HCT116 (cell line): ENCODE measurements around the gene MZT2A. TPM values are rescaled to one million over a fixed set of nuclear protein-coding genes. Genes with fewer than 3 reads are reported as not detected.
"Not testable (repeated sequence)": the region's sequence is repeated elsewhere in the genome, so short reads cannot be mapped to it uniquely, and the experiment has no call there.

Experiments
- ATAC-seq: fragments of 200-7000 bp; cut with Tn5 transposase; 2 replicates; pipeline ENCODE4 v1.9.1; 2020; ENCODE audit warnings: mild to moderate bottlenecking, moderate library complexity
- BruUV-seq: library from RNA; stranded (reverse); fragments of 400-500 nt; replicated peaks from 2 replicates; lab custom pipeline; 2021; lab: Mats Ljungman, UMichigan
- CTCF ChIA-PET: fragments of 300-600 bp; sonication (Branson Sonifier 250); formaldehyde crosslinking; loops from one replicate; lab custom pipeline; 2021; ENCODE audit warnings: antibody characterized with exemption; lab: Charles Lee
- POLR2A ChIA-PET: fragments of 300-600, 350-600 bp; sonication (Branson Sonifier 250); formaldehyde crosslinking; loops from one replicate; lab custom pipeline; 2021; ENCODE audit warnings: antibody characterized with exemption; lab: Charles Lee
- RAD21 ChIA-PET, 2 experiments: fragments of 300-600 bp; sonication (Branson Sonifier 250); formaldehyde crosslinking; loops; one replicate each; lab custom pipeline; 2023; ENCODE audit warnings: low total read pairs in 2 of 2; ENCODE audit not compliant: uncharacterized antibody in 2 of 2, unreplicated experiment in 2 of 2, low non-redundant PET in 1 of 2; lab: Charles Lee
- DNase-seq: peaks from one replicate; pipeline ENCODE4 v3.0.0-alpha.2; 2010; ENCODE audit warnings: low read depth, low spot score
- H2AFZ ChIP-seq: fragments of 200-600 bp; shearing (Covaris generic), sonication (generic); 2 replicates; pipeline ENCODE4 v1.6.1; 2017; ENCODE audit warnings: low read depth, mixed run types, mixed read lengths, antibody characterized with exemption, low read length; ENCODE audit not compliant: poor library complexity, severe bottlenecking
- H3K27ac ChIP-seq: 2 replicates; pipeline ENCODE4 v1.5.1; 2012; ENCODE audit warnings: low read depth, low read length
- H3K27me3 ChIP-seq: fragments of 200-600 bp; sonication (generic); 2 replicates; pipeline ENCODE4 v1.6.1; 2016; ENCODE audit warnings: mixed run types, low read length, mixed read lengths; ENCODE audit not compliant: insufficient read depth
- H3K36me3 ChIP-seq, 2 experiments: fragments of 200-500 bp in 1 of 2; fragments of 200-600 bp in 1 of 2; sonication (Bioruptor generic) in 1 of 2; sonication (generic) in 1 of 2; 2 replicates each; pipeline versions ENCODE4 v1.5.1 to v1.6.1; 2014 to 2016; ENCODE audit warnings: low read length in 2 of 2, inconsistent platforms in 1 of 2, mixed read lengths in 1 of 2, mixed run types in 1 of 2; ENCODE audit not compliant: insufficient read depth in 2 of 2, control insufficient read depth in 1 of 2
- H3K4me1 ChIP-seq, 2 experiments: fragments of 200-600 bp in 1 of 2; sonication (generic) in 1 of 2; 2 replicates each; pipeline versions ENCODE4 v1.5.1 to v1.6.1; 2012 to 2017; ENCODE audit warnings: low read length in 2 of 2, inconsistent platforms in 1 of 2, mild to moderate bottlenecking in 1 of 2, mixed read lengths in 1 of 2, mixed run types in 1 of 2, moderate library complexity in 1 of 2; ENCODE audit not compliant: insufficient read depth in 2 of 2, control insufficient read depth in 1 of 2
- H3K4me2 ChIP-seq: fragments of 200-600 bp; sonication (generic); 2 replicates; pipeline ENCODE4 v1.6.1; 2017; ENCODE audit warnings: mixed run types, low read length, mixed read lengths
- H3K4me3 ChIP-seq, 2 experiments: fragments of 200-600 bp in 1 of 2; sonication (generic) in 1 of 2; replicated peaks in 1 of 2; 2 replicates each; pipeline ENCODE4 v1.5.1; 2011 to 2016; ENCODE audit warnings: low read length in 2 of 2, control low read depth in 1 of 2, low read depth in 1 of 2, mild to moderate bottlenecking in 1 of 2, mixed read lengths in 1 of 2, mixed run types in 1 of 2
- H3K79me2 ChIP-seq: fragments of 200-600 bp; sonication (generic); 2 replicates; pipeline ENCODE4 v1.6.1; 2017; ENCODE audit warnings: mild to moderate bottlenecking, mixed run types, low read length, moderate library complexity, mixed read lengths; ENCODE audit not compliant: insufficient read depth
- H3K9ac ChIP-seq: fragments of 200-600 bp; sonication (generic); 2 replicates; pipeline ENCODE4 v1.6.1; 2016; ENCODE audit warnings: low read length, mixed read lengths
- H3K9me2 ChIP-seq: fragments of 200-600 bp; sonication (generic), shearing (Covaris generic); 2 replicates; pipeline ENCODE4 v1.6.1; 2017; ENCODE audit warnings: mixed run types, mild to moderate bottlenecking, moderate library complexity; ENCODE audit not compliant: insufficient read depth
- H3K9me3 ChIP-seq, 2 experiments: fragments of 200-500 bp in 1 of 2; fragments of 200-600 bp in 1 of 2; sonication (Bioruptor generic) in 1 of 2; sonication (generic) in 1 of 2; 2 replicates each; pipeline ENCODE4 v1.6.1; 2014 to 2017; ENCODE audit warnings: low read length in 2 of 2, mixed read lengths in 2 of 2, inconsistent platforms in 1 of 2, low read depth in 1 of 2, mild to moderate bottlenecking in 1 of 2, mixed run types in 1 of 2, moderate library complexity in 1 of 2; ENCODE audit not compliant: control insufficient read depth in 1 of 2, insufficient read depth in 1 of 2
- H4K20me1 ChIP-seq: fragments of 200-600 bp; sonication (generic), shearing (Covaris generic); 2 replicates; pipeline ENCODE4 v1.6.1; 2017; ENCODE audit warnings: mixed run types, mild to moderate bottlenecking, moderate library complexity; ENCODE audit not compliant: insufficient read depth
- YY1 ChIP-seq: IDR thresholded peaks from 2 replicates; pipeline ENCODE4 v1.6.1; 2011; ENCODE audit warnings: low read length, low read depth, moderate library complexity, mild to moderate bottlenecking; ENCODE audit not compliant: insufficient replicate concordance; ENCODE audit errors: extremely low read depth
- intact Hi-C: fragments of 100-400 bp; cut with micrococcal nuclease; formaldehyde crosslinking; loops from 2 replicates; pipeline ENCODE4 v1.10.0; 2022
- total RNA-seq: library from RNA; stranded (reverse); gene quantifications from one replicate; pipeline ENCODE4 v1.2.1, GENCODE V29; 2021; ENCODE audit not compliant: unreplicated experiment

Gene MZT2A
- total RNA-seq, 1 experiment from 2014 or later, result 203 TPM

- Histone ChIP-seq H3K4me2 (no peak overlapping the region), H3K36me3 (peaks cover 0 to 9% of the 10 kb centered on the region in 2 experiments; a peak in 1 of 4 replicates), H3K27me3 (no peaks in the 10 kb centered on the region), H3K9ac (no peak overlapping the region), H3K4me1 (peaks cover 2 to 15% of the 10 kb centered on the region in 2 experiments; a peak in 2 of 4 replicates), H3K9me3 (no peaks in the 10 kb centered on the region), H3K27ac (no peak overlapping the region), H2AFZ (no peak overlapping the region), H3K9me2 (no peaks in the 10 kb centered on the region), H4K20me1 (no peaks in the 10 kb centered on the region), H3K79me2 (peaks cover 54% of the 10 kb centered on the region), H3K4me3 (no peak overlapping the region)
- BruUV-seq, result no TSS peak
- ChIA-PET CTCF (interaction anchor here (0.7 kb wide), 1 partner anchor 1303 kb away, joined by 7 read pairs; no protein-coding TSS in a partner anchor), POLR2A (interaction anchor here (0.8 to 1.2 kb wide), 2 partner anchors 1302 to 1303 kb away, joined by 3 to 11 read pairs; no protein-coding TSS in a partner anchor), RAD21 (interaction anchor here in 1 of 2 experiments (0.5 kb wide), 1 partner anchor 1303 kb away, joined by 5 read pairs; no protein-coding TSS in a partner anchor)
- intact Hi-C loops, result no loop called here
- DNase-seq (no peak), ATAC-seq (no peak)
- TF ChIP-seq YY1, result no peak
Observed at GRCh38 chr2:131488306-131489205, 3.6 kb downstream of the MZT2A start.

GRCh38 chr2:131486201-131486902, 5.8 kb downstream of the MZT2A start:
- BruUV-seq, H3K4me3 ChIP-seq, H3K27ac ChIP-seq, H3K4me2 ChIP-seq, H3K9me3 ChIP-seq, RAD21 ChIA-PET, H3K27me3 ChIP-seq, H3K9ac ChIP-seq, H2AFZ ChIP-seq, H3K9me2 ChIP-seq, DNase-seq, CTCF ChIA-PET, ATAC-seq, POLR2A ChIA-PET, H3K36me3 ChIP-seq, intact Hi-C loops, H4K20me1 ChIP-seq: not testable (repeated sequence)
- H3K79me2 ChIP-seq, result peaks cover 45% of the 10 kb centered on the region
- peaks cover 2 to 15% of the 10 kb centered on the region in 2 experiments; a peak in 2 of 4 replicates for H3K4me1 ChIP-seq

GRCh38 chr2:131484906-131485460, 7.2 kb downstream of the MZT2A start:
- intact Hi-C loops, H2AFZ ChIP-seq, H3K4me3 ChIP-seq, H3K27ac ChIP-seq, DNase-seq, H3K4me2 ChIP-seq, BruUV-seq, H3K4me1 ChIP-seq, H3K9ac ChIP-seq, H3K27me3 ChIP-seq, H4K20me1 ChIP-seq, POLR2A ChIA-PET, H3K9me2 ChIP-seq, ATAC-seq, CTCF ChIA-PET, H3K9me3 ChIP-seq, H3K36me3 ChIP-seq, RAD21 ChIA-PET: not testable (repeated sequence)
- H3K79me2 ChIP-seq, result peaks cover 31% of the 10 kb centered on the region
